DOHH2 (cell line): ENCODE data around the gene THAP11.

Source experiments
- EZH2phosphoT487 ChIP-seq: fragments of 200-600 bp; sonication (generic); IDR thresholded peaks from 2 replicates; pipeline ENCODE4 v1.6.1; 2017; ENCODE audit warnings: borderline replicate concordance, mild to moderate bottlenecking, antibody characterized with exemption, low read length, moderate library complexity, mixed read lengths
- TF ChIP-seq, protein P1 (sequence below): fragments of 200-600 bp; sonication (generic); IDR thresholded peaks from one replicate; pipeline ENCODE4 v1.5.1; 2014; ENCODE audit warnings: antibody characterized with exemption, mild to moderate bottlenecking, low read depth, low read length; ENCODE audit not compliant: poor library complexity, severe bottlenecking

GRCh38 chr16:67879462-67879861 is 37.3 kb downstream of the THAP11 start:
- TF ChIP-seq, protein P1, sequence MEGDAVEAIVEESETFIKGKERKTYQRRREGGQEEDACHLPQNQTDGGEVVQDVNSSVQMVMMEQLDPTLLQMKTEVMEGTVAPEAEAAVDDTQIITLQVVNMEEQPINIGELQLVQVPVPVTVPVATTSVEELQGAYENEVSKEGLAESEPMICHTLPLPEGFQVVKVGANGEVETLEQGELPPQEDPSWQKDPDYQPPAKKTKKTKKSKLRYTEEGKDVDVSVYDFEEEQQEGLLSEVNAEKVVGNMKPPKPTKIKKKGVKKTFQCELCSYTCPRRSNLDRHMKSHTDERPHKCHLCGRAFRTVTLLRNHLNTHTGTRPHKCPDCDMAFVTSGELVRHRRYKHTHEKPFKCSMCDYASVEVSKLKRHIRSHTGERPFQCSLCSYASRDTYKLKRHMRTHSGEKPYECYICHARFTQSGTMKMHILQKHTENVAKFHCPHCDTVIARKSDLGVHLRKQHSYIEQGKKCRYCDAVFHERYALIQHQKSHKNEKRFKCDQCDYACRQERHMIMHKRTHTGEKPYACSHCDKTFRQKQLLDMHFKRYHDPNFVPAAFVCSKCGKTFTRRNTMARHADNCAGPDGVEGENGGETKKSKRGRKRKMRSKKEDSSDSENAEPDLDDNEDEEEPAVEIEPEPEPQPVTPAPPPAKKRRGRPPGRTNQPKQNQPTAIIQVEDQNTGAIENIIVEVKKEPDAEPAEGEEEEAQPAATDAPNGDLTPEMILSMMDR, result no peak
- no peak for TF ChIP-seq EZH2phosphoT487
